T-helper 17 cell (primary cell): ENCODE data around the gene TTC7B. TPM values are rescaled to one million over a fixed set of nuclear protein-coding genes. Genes with fewer than 3 reads are reported as not detected.

ENCODE experiments used
- ATAC-seq: fragments of 150-1000 bp; cut with Tn5 transposase; 2 replicates; pipeline ENCODE4 v1.10.0; 2021; ENCODE audit warnings: mild to moderate bottlenecking, moderate library complexity
- DNase-seq, 3 donors: peaks; one replicate each; pipeline versions ENCODE4 v3.0.0 to v3.0.0-alpha.2; 2020 to 2021
- H3K9me3 ChIP-seq: one replicate; pipeline ENCODE4 v1.7.0; 2013; ENCODE audit warnings: low read length, mild to moderate bottlenecking; ENCODE audit not compliant: control insufficient read depth, poor library complexity, severe bottlenecking
- H3K27ac Mint-ChIP-seq: one replicate; pipeline ENCODE4 v1.8.0; 2022; ENCODE audit warnings: mild to moderate bottlenecking, moderate library complexity, mixed read lengths
- H3K27me3 Mint-ChIP-seq: one replicate; pipeline ENCODE4 v1.8.0; 2022; ENCODE audit warnings: mixed read lengths
- H3K36me3 Mint-ChIP-seq: one replicate; pipeline ENCODE4 v1.8.0; 2022; ENCODE audit warnings: low read depth, mixed read lengths
- H3K4me1 Mint-ChIP-seq: one replicate; pipeline ENCODE4 v1.8.0; 2022; ENCODE audit warnings: mild to moderate bottlenecking, mixed read lengths
- H3K4me3 Mint-ChIP-seq: one replicate; pipeline ENCODE4 v1.8.0; 2022; ENCODE audit warnings: mild to moderate bottlenecking, moderate library complexity, mixed read lengths
- total RNA-seq, 4 donors: library from RNA in 2 of 4; stranded (reverse) in 2 of 4; gene quantifications; one replicate each; pipeline ENCODE4 v1.2.3 and lab custom pipeline; 2022 to 2026

The TTC7B gene
- total RNA-seq, 2 donors from 2014 or later: 2.5 to 28.3 TPM

DNA sequence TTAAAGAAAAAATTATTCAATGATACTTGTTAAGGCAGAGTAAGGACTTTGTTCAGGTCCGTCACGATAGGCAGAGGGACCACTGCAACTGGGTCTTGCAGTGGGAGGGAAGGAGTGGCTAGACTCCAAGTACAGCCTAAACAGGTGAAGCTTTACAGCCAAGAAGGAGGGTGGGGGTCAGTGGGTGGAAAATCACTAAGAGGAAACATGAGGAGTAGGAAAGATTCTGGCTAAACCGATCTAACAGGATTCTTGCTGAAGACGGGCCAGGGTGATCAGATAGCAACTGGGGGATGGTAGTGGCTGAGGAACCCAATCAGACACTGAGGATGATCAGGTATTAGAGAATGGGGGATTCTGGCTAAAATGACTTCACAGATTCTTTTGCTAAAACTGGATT is 100.2 kb downstream of the TTC7B start:
- Mint-ChIP-seq H3K4me3 (no peak overlapping the region), H3K27ac (peak overlapping the region; percentile 11), H3K36me3 (no peaks in the 10 kb centered on the region), H3K4me1 (peaks cover 3% of the 10 kb centered on the region), H3K27me3 (peaks cover 13% of the 10 kb centered on the region)
- DNase-seq (no peak), ATAC-seq (no peak)
- H3K9me3 ChIP-seq: no peaks in the 10 kb centered on the region

DNA sequence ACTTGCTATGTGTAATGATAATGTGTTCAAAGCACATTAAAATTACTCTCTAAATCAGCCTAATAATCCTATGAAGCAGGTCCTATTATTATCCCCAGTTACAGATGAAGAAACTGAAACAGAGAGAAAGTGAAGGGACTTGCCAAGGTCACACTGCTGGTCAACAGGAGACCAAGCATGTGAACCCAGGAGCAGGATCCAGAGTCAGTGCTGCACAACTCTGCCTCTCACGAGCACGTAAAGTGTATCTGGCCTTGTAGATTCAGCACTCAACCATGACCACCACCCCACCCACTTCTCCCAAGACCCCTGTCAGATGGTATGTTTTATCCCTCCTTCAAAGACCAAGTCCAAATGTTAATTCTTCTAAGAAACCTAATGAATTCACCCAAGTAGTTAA is 100.7 kb downstream of the TTC7B start:
- no peaks in the 10 kb centered on the region for H3K36me3 Mint-ChIP-seq
- no peak overlapping the region for H3K4me3 Mint-ChIP-seq
- peaks cover 10% of the 10 kb centered on the region for H3K27me3 Mint-ChIP-seq
- DNase-seq (no peak), ATAC-seq (no peak)
- H3K4me1 Mint-ChIP-seq: peaks cover 3% of the 10 kb centered on the region
- no peaks in the 10 kb centered on the region for H3K9me3 ChIP-seq
- peak overlapping the region; percentile 11 for H3K27ac Mint-ChIP-seq

GRCh38 chr14:90714811-90715210 is 101.4 kb downstream of the TTC7B start:
- H3K9me3 ChIP-seq: no peaks in the 10 kb centered on the region
- Mint-ChIP-seq H3K4me1 (peaks cover 3% of the 10 kb centered on the region), H3K36me3 (no peaks in the 10 kb centered on the region), H3K4me3 (no peak overlapping the region), H3K27me3 (peaks cover 10% of the 10 kb centered on the region), H3K27ac (peak overlapping the region; percentile 41)
- DNase-seq: no peak
- ATAC-seq: no peak

- Mint-ChIP-seq H3K4me1 (peaks cover 7% of the 10 kb centered on the region), H3K27ac (no peak overlapping the region)
Observed at GRCh38 chr14:90704738-90705392, 111.4 kb downstream of the TTC7B start.

DNA sequence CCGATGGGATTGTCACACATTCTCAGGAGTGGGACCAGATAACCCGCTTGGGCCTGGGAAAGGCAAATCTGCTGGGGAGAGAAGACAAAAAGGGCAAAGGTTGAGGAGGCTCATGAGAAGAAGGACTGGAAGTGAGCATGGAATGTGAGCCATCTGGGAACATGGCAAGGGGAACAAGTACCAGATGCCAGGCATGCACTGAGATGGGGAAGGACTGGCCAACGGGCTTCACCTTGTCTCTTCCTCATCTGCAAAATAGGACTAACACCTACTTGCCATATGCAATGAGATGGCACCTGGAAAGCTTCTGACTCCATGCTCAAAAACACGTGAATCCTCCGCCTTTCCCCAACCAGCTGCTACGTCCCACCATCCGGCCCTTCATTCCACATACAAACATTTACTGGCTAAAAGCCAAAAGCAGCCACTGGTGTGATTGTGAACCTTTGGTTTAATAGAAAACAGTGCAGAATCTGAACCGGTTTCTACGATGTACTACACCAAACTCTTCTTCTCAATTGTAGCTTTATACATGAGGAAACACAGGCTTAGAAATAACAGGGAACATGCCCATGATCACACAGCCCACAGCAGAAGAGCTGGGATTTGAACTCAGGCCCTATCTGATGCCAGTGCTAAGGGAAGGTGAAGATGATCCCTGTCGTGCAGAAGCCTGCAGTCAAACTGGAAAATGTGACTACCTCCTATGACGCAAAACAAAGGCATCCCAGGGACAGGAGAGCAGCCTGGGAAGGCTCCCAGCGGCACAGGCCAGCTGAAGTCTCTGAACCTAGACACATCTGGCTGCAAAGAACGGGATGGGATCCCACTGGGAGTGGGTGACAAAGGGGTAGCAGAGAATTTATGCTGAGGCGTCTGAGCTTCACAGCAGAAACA is 112.1 kb downstream of the TTC7B start:
- peaks cover 28% of the 10 kb centered on the region for H3K27me3 Mint-ChIP-seq
- peaks cover 2% of the 10 kb centered on the region for H3K36me3 Mint-ChIP-seq
- peak overlapping the region; percentile 67 for H3K27ac Mint-ChIP-seq
- ATAC-seq: no peak
- H3K9me3 ChIP-seq: no peaks in the 10 kb centered on the region
- peaks cover 7% of the 10 kb centered on the region for H3K4me1 Mint-ChIP-seq
- no peak for DNase-seq
- H3K4me3 Mint-ChIP-seq: no peak overlapping the region

More at GRCh38 chr14:90704738-90705392, 111.4 kb downstream of the TTC7B start:
- H3K4me3 Mint-ChIP-seq: no peak overlapping the region
- H3K9me3 ChIP-seq: no peaks in the 10 kb centered on the region
- peaks cover 2% of the 10 kb centered on the region for H3K36me3 Mint-ChIP-seq
- H3K27me3 Mint-ChIP-seq: peaks cover 28% of the 10 kb centered on the region
- DNase-seq: no peak
- no peak for ATAC-seq

- no peaks in the 10 kb centered on the region for H3K9me3 ChIP-seq
- peaks cover 12% of the 10 kb centered on the region for H3K4me1 Mint-ChIP-seq
- H3K36me3 Mint-ChIP-seq: peaks cover 2% of the 10 kb centered on the region
- ATAC-seq: no peak
- H3K4me3 Mint-ChIP-seq: no peak overlapping the region
- DNase-seq: no peak
- H3K27ac Mint-ChIP-seq: no peak overlapping the region
- H3K27me3 Mint-ChIP-seq: peaks cover 23% of the 10 kb centered on the region
Observed at GRCh38 chr14:90700933-90701776, 115.1 kb downstream of the TTC7B start.

DNA sequence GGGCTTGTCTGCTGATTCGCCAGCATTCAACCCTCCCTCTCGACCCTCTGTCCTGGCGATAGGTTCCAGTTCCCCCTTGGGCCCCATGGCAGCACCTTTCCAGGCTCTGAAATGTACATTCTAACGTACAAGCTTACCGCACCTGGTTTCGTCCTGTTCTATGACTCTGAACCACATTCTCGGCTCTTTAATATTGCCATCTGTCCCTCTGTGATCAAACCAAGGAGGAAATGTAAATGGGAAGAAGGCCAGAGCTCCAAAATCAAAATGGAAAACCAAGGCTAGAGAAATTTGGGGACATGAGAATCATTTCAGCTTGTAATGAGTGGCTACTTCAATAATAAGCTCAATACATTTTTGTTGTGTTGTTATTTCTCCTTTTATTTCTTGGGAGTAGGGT is 117.2 kb downstream of the TTC7B start:
- Mint-ChIP-seq H3K36me3 (no peaks in the 10 kb centered on the region), H3K27me3 (peaks cover 9% of the 10 kb centered on the region), H3K4me3 (no peak overlapping the region), H3K4me1 (peaks cover 9% of the 10 kb centered on the region), H3K27ac (no peak overlapping the region)
- ATAC-seq (no peak), DNase-seq (no peak)
- no peaks in the 10 kb centered on the region for H3K9me3 ChIP-seq

GRCh38 chr14:90698379-90698869 is 117.8 kb downstream of the TTC7B start:
- DNase-seq (no peak), ATAC-seq (no peak)
- no peak overlapping the region for H3K27ac Mint-ChIP-seq
- peaks cover 8% of the 10 kb centered on the region for H3K27me3 Mint-ChIP-seq
- H3K9me3 ChIP-seq: no peaks in the 10 kb centered on the region
- H3K4me3 Mint-ChIP-seq: no peak overlapping the region
- H3K36me3 Mint-ChIP-seq: no peaks in the 10 kb centered on the region
- peaks cover 9% of the 10 kb centered on the region for H3K4me1 Mint-ChIP-seq

GRCh38 chr14:90697577-90698206 is 118.5 kb downstream of the TTC7B start:
- no peaks in the 10 kb centered on the region for H3K9me3 ChIP-seq
- H3K27ac Mint-ChIP-seq: peak overlapping the region; percentile 59
- no peak overlapping the region for H3K4me3 Mint-ChIP-seq
- DNase-seq (peak; percentile 41 to 63 (median 44)), ATAC-seq (peak; percentile 93)
- no peaks in the 10 kb centered on the region for H3K36me3 Mint-ChIP-seq
- peaks cover 9% of the 10 kb centered on the region for H3K4me1 Mint-ChIP-seq
- peaks cover 5% of the 10 kb centered on the region for H3K27me3 Mint-ChIP-seq

- Mint-ChIP-seq H3K36me3 (no peaks in the 10 kb centered on the region), H3K27ac (no peak overlapping the region), H3K27me3 (peaks cover 5% of the 10 kb centered on the region), H3K4me3 (no peak overlapping the region), H3K4me1 (peaks cover 9% of the 10 kb centered on the region)
- no peaks in the 10 kb centered on the region for H3K9me3 ChIP-seq
- DNase-seq (no peak), ATAC-seq (no peak)
Observed at GRCh38 chr14:90697132-90697531, 119.1 kb downstream of the TTC7B start.

DNA sequence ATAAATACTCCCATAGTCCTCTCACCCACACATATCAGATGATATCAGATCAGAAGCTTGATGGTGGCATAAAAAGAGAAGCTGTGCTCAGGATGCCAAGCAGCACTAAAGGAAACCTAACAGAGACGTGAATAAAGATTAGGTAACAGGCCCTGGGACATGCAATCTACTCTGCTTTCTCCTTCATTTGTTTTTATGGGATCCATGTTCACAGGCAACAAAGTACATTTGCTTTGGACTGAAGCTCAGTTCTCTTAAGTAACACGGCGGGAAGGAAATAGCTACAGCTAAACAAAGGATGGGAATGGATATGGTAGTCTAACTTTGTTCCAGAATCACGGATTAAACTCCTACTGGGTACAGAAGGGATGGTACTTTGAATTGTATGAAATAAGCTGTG is 119.5 kb downstream of the TTC7B start:
- DNase-seq: no peak
- H3K27me3 Mint-ChIP-seq: peaks cover 5% of the 10 kb centered on the region
- H3K4me3 Mint-ChIP-seq: no peak overlapping the region
- H3K27ac Mint-ChIP-seq: no peak overlapping the region
- ATAC-seq: no peak
- no peaks in the 10 kb centered on the region for H3K9me3 ChIP-seq
- H3K4me1 Mint-ChIP-seq: peaks cover 9% of the 10 kb centered on the region
- H3K36me3 Mint-ChIP-seq: no peaks in the 10 kb centered on the region

DNA sequence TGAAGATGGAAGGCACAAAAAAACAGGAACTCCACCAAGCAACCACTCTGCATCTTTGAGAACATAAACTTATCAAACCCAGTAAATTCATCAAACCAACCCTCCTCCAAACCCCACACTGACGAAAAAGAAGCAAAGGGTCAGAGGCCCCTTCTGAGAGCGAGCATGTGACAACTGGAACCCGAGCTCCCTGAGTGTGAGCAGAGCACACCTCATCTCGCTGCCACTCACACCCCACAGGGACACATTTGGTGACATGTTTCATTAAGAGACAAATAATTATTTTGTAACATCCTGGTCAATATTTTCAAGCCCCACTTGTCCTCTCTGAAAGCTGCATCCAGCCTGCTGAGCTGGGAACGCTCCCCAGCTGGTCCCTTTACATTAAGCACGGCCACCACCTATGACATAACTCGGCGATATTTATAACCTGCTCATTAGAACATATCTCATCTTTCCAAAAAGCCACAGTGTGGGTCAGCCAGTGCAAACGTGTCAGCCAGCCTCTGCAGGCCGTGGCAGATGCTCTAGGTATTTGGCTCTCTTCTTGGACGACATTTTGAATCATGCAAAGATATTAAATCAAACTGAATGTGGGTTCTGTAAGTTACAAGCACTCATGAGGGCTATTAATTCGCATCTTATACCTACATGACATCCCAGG is 120.1 kb downstream of the TTC7B start:
- DNase-seq (no peak), ATAC-seq (no peak)
- Mint-ChIP-seq H3K27ac (no peak overlapping the region), H3K4me1 (peaks cover 9% of the 10 kb centered on the region), H3K4me3 (no peak overlapping the region), H3K27me3 (peaks cover 5% of the 10 kb centered on the region), H3K36me3 (no peaks in the 10 kb centered on the region)
- H3K9me3 ChIP-seq: no peaks in the 10 kb centered on the region
